H1 (cell line): ENCODE data around the gene UFD1. TPM values are rescaled to one million over a fixed set of nuclear protein-coding genes. Genes with fewer than 3 reads are reported as not detected.

ENCODE experiments used
- CEBPB ChIP-seq: IDR thresholded peaks from 2 replicates; pipeline ENCODE4 v1.6.1; 2012; ENCODE audit warnings: low read depth, low read length
- CHD7 ChIP-seq: fragments of 300-600 bp; sonication (generic); IDR thresholded peaks from 2 replicates; pipeline ENCODE4 v1.7.1; 2012; ENCODE audit warnings: low read length, moderate library complexity, mild to moderate bottlenecking, inconsistent platforms; ENCODE audit not compliant: insufficient replicate concordance
- CTBP2 ChIP-seq: IDR thresholded peaks from 2 replicates; pipeline ENCODE4 v1.7.0; 2011; ENCODE audit warnings: borderline replicate concordance, mild to moderate bottlenecking, moderate library complexity, mixed read lengths, low read length; ENCODE audit not compliant: insufficient read depth, insufficient read length
- EP300 ChIP-seq, 2 experiments: IDR thresholded peaks; 1 replicate in 1 of 2; 2 replicates in 1 of 2; pipeline ENCODE4 v1.6.1; 2011 to 2012; ENCODE audit warnings: low read depth in 2 of 2, low read length in 2 of 2, mild to moderate bottlenecking in 2 of 2, borderline replicate concordance in 1 of 2, inconsistent platforms in 1 of 2, moderate library complexity in 1 of 2
- GTF2F1 ChIP-seq: IDR thresholded peaks from 2 replicates; pipeline ENCODE4 v1.6.1; 2012; ENCODE audit warnings: low read depth, low read length, improper control_type of control experiment, borderline replicate concordance
- HDAC6 ChIP-seq: IDR thresholded peaks from one replicate; pipeline ENCODE4 v1.7.1; 2012; ENCODE audit warnings: low read depth, mild to moderate bottlenecking, inconsistent platforms, low read length, moderate library complexity
- MAX ChIP-seq: IDR thresholded peaks from 2 replicates; pipeline ENCODE4 v1.6.1; 2012; ENCODE audit warnings: inconsistent platforms
- NRF1 ChIP-seq: IDR thresholded peaks from 2 replicates; pipeline ENCODE4 v1.6.1; 2011; ENCODE audit warnings: mild to moderate bottlenecking, low read depth, low read length, improper control_type of control experiment
- RFX5 ChIP-seq: IDR thresholded peaks from 2 replicates; pipeline ENCODE4 v1.6.1; 2011; ENCODE audit warnings: low read depth, low read length, improper control_type of control experiment, borderline replicate concordance
- SRF ChIP-seq: IDR thresholded peaks from 2 replicates; pipeline ENCODE4 v1.6.1; 2011; ENCODE audit warnings: mild to moderate bottlenecking, low read depth, low read length, moderate library complexity
- polyA plus RNA-seq, 7 experiments: library from polyadenylated mRNA; depleted of rRNA in 3 of 7; stranded (reverse) in 5 of 7; unstranded in 2 of 7; fragments of >200 nt in 5 of 7; fragments of 200-250 nt in 2 of 7; gene quantifications; 1 replicate in 5 of 7; 2 replicates in 1 of 7; 4 replicates in 1 of 7; pipeline versions ENCODE4 v1.2.1 to v1.2.3, GENCODE V29; 2011 to 2013; ENCODE audit warnings: missing spikeins in 2 of 7, mixed read lengths in 2 of 7
- total RNA-seq: library from RNA; stranded (reverse); fragmentation: NEBNext Ultra II Directional; extraction: Animal tissue kit (Norgen Biotek cat#: 25700); gene quantifications from 2 replicates; pipeline ENCODE4 v1.2.1, GENCODE V29; 2021

Gene UFD1
- total and polyA plus RNA-seq, 2 of the 8 experiments (the other 6 are each of a cell fraction or from before 2014, with no cell fraction given): 74.6 to 116 TPM

DNA sequence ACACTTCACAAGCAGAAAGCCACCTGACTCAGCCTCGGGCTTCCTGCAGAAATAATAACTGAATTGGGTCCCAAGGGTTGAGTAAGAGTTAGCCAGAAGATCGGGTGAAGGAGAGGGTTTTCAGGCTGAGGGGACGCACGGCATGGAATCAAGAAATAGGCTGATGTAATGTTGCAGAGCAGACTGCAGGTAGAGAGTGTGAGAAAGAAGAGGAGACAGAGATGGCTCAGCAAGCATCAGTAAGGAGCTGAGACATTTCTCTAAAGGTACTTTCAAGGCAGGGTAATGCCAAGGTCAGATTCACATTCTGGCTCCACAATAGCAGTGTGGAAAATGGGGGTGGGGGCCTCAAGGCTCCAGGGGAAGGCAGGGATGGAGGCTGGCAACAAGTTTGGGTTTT, 66.1 kb downstream of the UFD1 start (continued):
- TF ChIP-seq CHD7: no peak
- no peak for TF ChIP-seq NRF1
- no peak for TF ChIP-seq CTBP2
- TF ChIP-seq CEBPB: no peak
- TF ChIP-seq HDAC6: no peak
- TF ChIP-seq SRF: no peak
- TF ChIP-seq RFX5: no peak
- TF ChIP-seq GTF2F1: no peak
- TF ChIP-seq MAX: no peak
- TF ChIP-seq EP300 (IDR thresholded peaks at IDR 0.05; ENCODE audit: borderline replicate concordance in 1 of 2, low read depth in 2 of 2, low read length in 2 of 2): no peak
- TF ChIP-seq, all 59 proteins: peak for 0
